GM18507 (cell line): Measurements from ENCODE around the gene SNED1.

ENCODE experiments used
- DNase-seq: peaks from one replicate; pipeline ENCODE4 v3.0.0; 2011; ENCODE audit warnings: low read depth; ENCODE audit not compliant: insufficient read length; ENCODE audit errors: extremely low spot score
- FAIRE-seq: peaks from 2 replicates; lab custom pipeline; 2011; peaks lifted over from hg19 to GRCh38; lab: Jason Lieb, UNC

Gene SNED1

DNA sequence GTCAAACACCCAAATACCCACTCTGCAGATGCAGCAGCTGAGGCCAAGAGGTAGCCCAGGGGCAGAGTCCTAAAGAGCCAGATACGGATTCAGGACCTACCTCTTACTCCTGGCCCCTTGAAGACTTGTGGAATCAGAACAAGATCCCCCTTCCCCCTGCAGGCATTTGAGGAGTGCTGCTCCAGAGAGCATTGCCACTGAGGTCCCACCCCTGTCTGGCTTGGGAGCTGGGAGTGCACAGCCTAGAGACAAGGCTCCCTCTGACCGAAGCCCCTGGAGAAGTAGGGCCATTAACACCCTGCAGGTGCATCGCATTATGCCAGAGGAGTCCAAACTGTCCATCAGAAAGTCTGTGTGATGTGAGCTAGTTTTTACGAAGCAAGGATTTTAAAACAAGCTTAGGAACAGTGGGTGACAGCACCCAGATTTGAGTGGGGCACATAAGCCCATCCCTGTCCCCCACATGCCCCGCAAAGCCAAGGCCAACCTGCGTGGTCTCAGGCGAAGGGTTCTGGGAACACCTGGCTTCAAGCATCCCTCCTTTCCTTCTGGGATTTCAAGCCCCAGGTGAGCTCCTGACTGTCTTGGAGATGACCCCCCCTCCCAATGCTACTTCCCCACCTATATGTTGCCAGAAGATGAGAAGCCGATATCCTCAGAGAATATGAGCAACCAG, 55.3 kb downstream of the SNED1 start:
- DNase-seq (no peak), FAIRE-seq (no peak)

DNA sequence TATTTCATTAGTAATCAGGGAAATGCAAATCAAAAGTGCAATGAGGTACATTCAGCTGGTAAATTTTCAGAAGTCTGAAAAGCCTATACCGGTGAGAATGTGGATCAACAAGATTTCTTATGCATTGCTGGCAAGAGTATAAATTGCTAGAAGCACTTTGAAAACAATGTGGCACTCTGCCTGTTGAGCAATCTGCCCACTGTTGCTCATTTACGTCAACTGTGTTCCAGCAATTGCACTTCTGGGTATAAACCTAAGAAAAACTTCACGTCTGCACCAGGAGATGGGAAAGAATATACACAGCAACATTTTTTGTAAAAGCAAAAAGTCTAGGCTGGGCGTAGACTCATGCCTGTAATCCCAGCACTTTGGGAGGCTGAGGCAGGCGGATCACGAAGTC, 62.9 kb downstream of the SNED1 start:
- FAIRE-seq (no peak), DNase-seq (no peak)

GRCh38 chr2:241062389-241063092, 64.1 kb downstream of the SNED1 start:
- no peak for FAIRE-seq
- DNase-seq: no peak

DNA sequence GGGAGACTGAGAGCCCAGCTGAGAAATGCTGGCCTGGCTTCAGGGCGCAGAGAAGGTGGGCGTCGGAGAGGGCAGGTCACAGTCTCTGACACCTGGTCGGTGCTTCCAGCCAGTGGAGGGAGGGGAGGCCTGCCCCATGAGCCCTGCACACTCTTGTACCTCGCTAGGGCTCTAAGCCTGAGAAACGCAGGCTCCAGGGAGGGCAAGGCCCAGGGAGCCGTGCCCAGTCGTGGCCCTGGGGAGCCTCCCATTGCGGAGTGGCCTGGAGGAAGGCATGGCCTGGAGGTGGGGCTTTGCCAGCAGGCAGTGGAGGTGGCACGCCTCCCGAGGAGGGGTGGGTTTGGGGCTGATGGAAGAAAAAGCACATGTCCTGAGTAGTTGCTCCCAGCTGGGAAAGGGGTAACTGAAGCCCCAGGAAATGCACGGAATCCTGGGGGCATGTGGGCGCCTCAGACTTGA, 64.7 kb downstream of the SNED1 start:
- DNase-seq (no peak), FAIRE-seq (no peak)

DNA sequence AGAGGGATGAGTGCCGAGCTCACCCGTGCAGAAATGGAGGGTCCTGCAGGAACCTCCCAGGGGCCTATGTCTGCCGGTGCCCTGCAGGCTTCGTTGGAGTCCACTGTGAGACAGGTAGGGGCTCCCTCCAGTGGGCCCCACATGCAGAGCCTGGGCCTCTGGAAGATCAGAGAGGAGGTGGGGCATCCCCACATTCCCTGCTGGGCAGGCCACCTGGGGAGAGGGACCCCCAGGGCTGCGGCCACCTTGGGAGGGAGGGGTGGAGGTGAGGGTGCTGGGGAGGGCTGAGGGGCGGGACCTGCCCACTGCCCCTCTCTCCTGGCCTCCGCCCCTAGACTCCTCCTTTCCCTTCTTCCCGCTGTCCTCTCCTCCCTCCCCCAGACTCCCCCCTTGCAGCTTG, 65.2 kb downstream of the SNED1 start:
- DNase-seq (no peak), FAIRE-seq (no peak)

GRCh38 chr2:241064008-241064801, 65.8 kb downstream of the SNED1 start:
- DNase-seq (no peak), FAIRE-seq (peak; percentile 26)

DNA sequence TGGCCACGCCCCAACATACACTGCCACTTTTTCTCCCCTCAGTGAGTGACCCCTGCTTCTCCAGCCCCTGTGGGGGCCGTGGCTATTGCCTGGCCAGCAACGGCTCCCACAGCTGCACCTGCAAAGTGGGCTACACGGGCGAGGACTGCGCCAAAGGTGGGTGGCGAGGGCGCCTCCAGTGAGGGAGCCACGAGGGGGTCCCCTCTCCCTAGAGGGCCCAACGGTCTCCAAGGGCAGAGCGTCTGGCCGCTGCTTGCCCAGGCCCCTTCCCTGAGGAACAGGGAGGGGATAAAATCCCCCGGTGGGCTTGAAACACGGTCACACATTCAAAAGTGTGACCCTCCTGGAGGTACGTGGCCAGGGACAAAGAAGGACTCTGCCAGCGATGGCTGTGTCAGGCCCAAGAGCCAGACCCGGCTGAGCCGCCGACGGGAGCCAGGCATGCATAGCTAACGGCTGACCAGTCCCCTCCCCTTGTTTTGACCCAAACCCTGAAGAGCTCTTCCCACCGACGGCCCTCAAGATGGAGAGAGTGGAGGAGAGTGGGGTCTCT, 66.5 kb downstream of the SNED1 start:
- FAIRE-seq: no peak
- no peak for DNase-seq

- no peak for FAIRE-seq
- DNase-seq: no peak
Measured at GRCh38 chr2:241065355-241065803, 67.0 kb downstream of the SNED1 start.

- FAIRE-seq (no peak), DNase-seq (no peak)
Measured at GRCh38 chr2:241066171-241066892, 67.9 kb downstream of the SNED1 start.

DNA sequence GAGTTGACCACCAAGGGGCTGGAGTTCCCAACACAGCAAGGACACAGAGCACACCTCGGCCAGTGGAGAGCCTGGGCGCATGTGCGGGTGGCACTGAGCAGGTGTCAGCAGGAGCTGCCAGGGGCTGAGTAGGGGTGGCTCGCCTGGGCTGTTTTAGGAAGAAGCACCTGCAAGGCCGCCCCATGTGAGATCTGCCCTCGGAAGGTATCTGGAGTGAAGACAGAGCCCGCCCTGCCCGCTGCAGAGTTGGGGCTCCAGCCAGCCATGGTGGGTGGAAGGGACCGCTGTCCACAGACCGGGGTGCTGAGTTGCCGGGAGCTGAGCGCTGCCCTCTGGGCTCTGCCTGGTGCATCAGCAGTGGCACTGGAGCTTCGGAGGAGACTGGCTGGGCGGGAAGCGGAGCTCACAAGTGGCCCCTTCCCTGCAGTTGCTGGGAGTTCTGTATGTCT, 68.5 kb downstream of the SNED1 start:
- no peak for DNase-seq
- no peak for FAIRE-seq

GRCh38 chr2:241067501-241068135, 69.2 kb downstream of the SNED1 start:
- DNase-seq: no peak

DNA sequence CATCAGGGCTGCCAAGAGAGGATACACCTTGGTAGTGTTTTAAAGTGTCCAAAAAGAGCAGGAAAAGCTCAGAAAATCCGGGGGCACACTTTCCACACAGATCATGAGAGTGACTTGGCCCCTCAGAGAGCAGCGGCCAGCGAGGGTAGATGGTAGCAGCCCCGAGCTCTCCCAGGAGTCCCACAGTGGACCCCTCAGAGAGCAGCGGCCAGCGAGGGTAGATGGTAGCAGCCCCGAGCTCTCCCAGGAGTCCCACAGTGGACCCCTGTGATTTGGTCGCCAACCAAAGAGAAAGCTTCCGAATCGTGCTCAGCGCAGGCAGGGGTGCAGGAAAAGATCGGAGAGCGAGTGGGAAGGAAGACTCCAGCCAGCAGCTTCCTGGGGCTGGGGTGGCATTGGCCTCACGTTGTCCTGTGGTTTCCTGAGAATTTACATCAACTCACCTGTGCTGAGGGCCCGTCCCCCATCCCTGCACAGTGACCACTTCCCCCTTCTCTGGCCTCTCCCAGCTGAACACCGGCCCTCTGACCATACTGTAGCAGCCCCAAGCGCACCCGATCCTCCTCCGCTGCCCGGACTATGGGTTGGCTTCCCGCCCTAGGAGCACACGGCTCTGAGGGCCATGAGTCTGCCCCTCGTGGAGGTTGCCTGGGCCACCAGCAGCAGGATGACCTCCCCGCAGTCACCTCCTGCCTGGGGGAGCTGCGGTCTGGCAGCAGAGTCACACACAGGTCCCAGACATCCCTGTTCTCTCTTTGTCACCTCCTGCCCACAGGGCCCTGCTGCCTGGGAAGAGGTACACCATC, 69.9 kb downstream of the SNED1 start:
- DNase-seq: no peak
- no peak for FAIRE-seq

More at GRCh38 chr2:241067501-241068135, 69.2 kb downstream of the SNED1 start:
- FAIRE-seq: no peak

DNA sequence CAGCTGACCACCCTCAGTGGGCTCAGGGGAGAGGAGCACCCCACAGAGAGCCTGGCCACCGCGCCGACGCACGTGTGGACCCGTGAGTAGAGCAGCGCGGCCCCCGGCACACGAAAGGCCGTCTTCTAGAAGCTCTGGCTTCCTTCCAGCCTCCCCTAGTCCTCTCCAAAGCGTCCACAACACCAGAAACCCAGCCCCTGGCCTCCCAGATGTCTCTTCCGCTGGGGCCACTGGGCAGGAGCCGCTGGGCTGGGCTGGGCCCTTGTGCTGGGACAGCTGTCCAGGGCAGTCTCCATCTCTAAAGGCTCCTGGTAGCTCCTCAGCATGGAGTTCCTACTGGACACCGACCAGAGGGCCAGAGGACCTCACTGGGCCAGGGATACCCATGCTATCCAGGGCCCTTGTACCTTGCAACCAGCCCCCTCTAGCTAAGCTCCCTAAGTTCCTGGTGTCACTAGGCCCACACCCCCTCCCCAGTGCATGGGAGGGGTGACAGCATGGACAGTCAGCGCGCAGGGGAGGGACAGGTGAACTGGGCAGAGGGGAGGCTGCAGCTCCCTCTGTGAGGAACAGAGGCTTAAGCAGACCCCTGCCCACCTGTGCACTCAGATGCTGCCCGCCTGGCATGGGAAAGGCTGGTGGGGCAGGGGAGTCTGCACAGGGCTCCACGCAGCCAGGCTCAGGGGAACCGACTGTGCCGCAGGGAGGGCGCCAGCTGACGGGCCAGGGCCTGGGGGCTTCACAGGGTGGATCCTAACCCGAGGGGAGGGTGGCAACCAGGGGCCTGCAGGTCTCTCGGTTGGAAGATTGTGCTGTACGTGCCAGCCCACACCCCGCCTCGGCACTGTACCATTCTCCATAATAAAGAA, 70.8 kb downstream of the SNED1 start:
- FAIRE-seq: no peak
- no peak for DNase-seq

DNA sequence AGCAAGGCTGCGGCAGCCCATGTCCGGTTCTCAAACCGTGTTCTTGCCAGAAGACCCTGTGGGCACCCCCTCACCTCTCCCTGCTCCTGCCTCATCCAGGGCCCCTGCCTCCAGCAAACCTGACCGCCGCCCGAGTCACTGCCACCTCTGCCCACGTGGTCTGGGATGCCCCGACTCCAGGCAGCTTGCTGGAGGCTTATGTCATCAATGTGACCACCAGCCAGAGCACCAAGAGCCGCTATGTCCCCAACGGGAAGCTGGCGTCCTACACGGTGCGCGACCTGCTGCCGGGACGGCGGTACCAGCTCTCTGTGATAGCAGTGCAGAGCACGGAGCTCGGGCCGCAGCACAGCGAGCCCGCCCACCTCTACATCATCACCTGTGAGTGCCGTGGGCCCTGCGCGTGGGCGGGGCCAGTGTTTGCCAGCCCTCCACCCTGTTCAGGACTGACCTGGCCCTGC, 71.4 kb downstream of the SNED1 start:
- DNase-seq: no peak
- FAIRE-seq: no peak

DNA sequence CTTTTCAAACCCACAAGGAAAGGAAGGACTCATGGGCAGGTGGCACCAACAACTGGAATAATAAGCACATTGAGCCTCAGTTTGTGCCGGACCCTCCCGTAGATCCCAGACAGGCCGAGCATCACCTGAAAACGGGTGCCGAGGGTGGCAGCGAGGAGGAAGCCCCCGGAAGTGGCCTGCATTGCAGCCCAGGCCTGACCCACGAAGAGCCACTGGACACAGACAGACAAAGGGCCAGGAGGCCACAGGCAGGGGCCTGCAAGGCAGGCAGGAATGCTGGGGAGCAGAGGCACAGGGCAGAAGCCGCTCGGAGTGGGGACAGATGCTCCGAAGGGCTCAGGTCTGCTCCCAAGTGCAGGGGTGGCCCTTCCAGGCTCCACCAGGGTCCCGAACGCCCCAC, 71.9 kb downstream of the SNED1 start:
- no peak for DNase-seq
- FAIRE-seq: no peak

GRCh38 chr2:241070811-241071676, 72.6 kb downstream of the SNED1 start:
- no peak for FAIRE-seq

More at GRCh38 chr2:241070811-241071676, 72.6 kb downstream of the SNED1 start:
- DNase-seq: no peak
